HEK293 (cell line): ENCODE measurements around the gene ZSCAN5B.
"Not testable (repeated sequence)": the region's sequence is repeated elsewhere in the genome, so short reads cannot be mapped to it uniquely, and the experiment has no call there.

Experiments used
- CTCF ChIA-PET: fragments of 350-600 bp; formaldehyde crosslinking; extraction: SDS; loops from one replicate; lab custom pipeline; 2021; ENCODE audit warnings: antibody characterized with exemption; lab: Yijun Ruan, JAX
- POLR2A ChIA-PET: fragments of 300-600 bp; formaldehyde crosslinking; extraction: SDS; loops from one replicate; lab custom pipeline; 2020; ENCODE audit warnings: antibody characterized with exemption, inconsistent platforms; lab: Yijun Ruan, JAX
- H3K27ac ChIP-seq: fragments of 200-500 bp; sonication (Bioruptor generic); 2 replicates; pipeline ENCODE4 v1.5.1; 2014; ENCODE audit warnings: low read depth, low read length, control low read depth, inconsistent platforms; ENCODE audit errors: extremely low read depth
- H3K36me3 ChIP-seq, 2 experiments: fragments of 200-500 bp in 1 of 2; sonication (Bioruptor generic) in 1 of 2; 1 replicate in 1 of 2; 2 replicates in 1 of 2; pipeline ENCODE4 v1.5.1; 2014 to 2017; ENCODE audit warnings: inconsistent platforms in 2 of 2, low read length in 2 of 2; ENCODE audit not compliant: control insufficient read depth in 2 of 2, insufficient read depth in 1 of 2
- H3K4me1 ChIP-seq: fragments of 200-500 bp; sonication (Bioruptor generic); 2 replicates; pipeline ENCODE4 v1.5.1; 2014; ENCODE audit warnings: mild to moderate bottlenecking, low read length, inconsistent platforms; ENCODE audit not compliant: control insufficient read depth, insufficient read depth
- H3K4me3 ChIP-seq: 2 replicates; pipeline ENCODE4 v1.5.1; 2011; ENCODE audit warnings: low read depth, mild to moderate bottlenecking, control low read depth, low read length, moderate library complexity
- H3K9me3 ChIP-seq: fragments of 200-500 bp; sonication (Bioruptor generic); 2 replicates; pipeline ENCODE4 v1.5.1; 2014; ENCODE audit warnings: low read depth, low read length, inconsistent platforms; ENCODE audit not compliant: control insufficient read depth, insufficient read depth
- ATF2 ChIP-seq: fragments of 450-650 bp; formaldehyde crosslinking; IDR thresholded peaks from 2 replicates; pipeline ENCODE4 v1.5.1; 2016; ENCODE audit warnings: missing biosample characterization, missing genetic modification characterization, low read depth
- BCL11B ChIP-seq: fragments of 450-650 bp; formaldehyde crosslinking; IDR thresholded peaks from 2 replicates; pipeline ENCODE4 v1.5.1; 2016; ENCODE audit warnings: low read depth, missing biosample characterization, missing genetic modification characterization
- KLF10 ChIP-seq: fragments of 450-650 bp; IDR thresholded peaks from 2 replicates; pipeline ENCODE4 v1.5.1; 2018; ENCODE audit warnings: missing biosample characterization, mild to moderate bottlenecking, missing genetic modification characterization
- MYNN ChIP-seq: fragments of 450-650 bp; formaldehyde crosslinking; IDR thresholded peaks from 2 replicates; pipeline ENCODE4 v1.5.1; 2016; ENCODE audit warnings: missing biosample characterization, missing genetic modification characterization, borderline replicate concordance
- OVOL3 ChIP-seq: fragments of 450-650 bp; formaldehyde crosslinking; IDR thresholded peaks from 2 replicates; pipeline ENCODE4 v1.5.1; 2016; ENCODE audit warnings: missing biosample characterization, missing genetic modification characterization
- SALL2 ChIP-seq: fragments of 450-650 bp; formaldehyde crosslinking; IDR thresholded peaks from 2 replicates; pipeline ENCODE4 v1.5.0; 2017; ENCODE audit warnings: missing biosample characterization, mild to moderate bottlenecking, missing genetic modification characterization, borderline replicate concordance
- ZBTB21 ChIP-seq: fragments of 450-650 bp; formaldehyde crosslinking; IDR thresholded peaks from 2 replicates; pipeline ENCODE4 v1.5.1; 2017; ENCODE audit warnings: missing biosample characterization, missing genetic modification characterization
- ZNF114 ChIP-seq: fragments of 450-650 bp; formaldehyde crosslinking; IDR thresholded peaks from 2 replicates; pipeline ENCODE4 v1.5.0; 2017; ENCODE audit warnings: missing biosample characterization, missing genetic modification characterization
- ZNF132 ChIP-seq: fragments of 450-650 bp; formaldehyde crosslinking; IDR thresholded peaks from 2 replicates; pipeline ENCODE4 v1.5.1; 2017; ENCODE audit warnings: missing biosample characterization, missing genetic modification characterization, borderline replicate concordance
- ZNF146 ChIP-seq: fragments of 450-650 bp; formaldehyde crosslinking; IDR thresholded peaks from 2 replicates; pipeline ENCODE4 v1.5.1; 2016; ENCODE audit warnings: missing biosample characterization, missing genetic modification characterization
- ZNF221 ChIP-seq: fragments of 450-650 bp; formaldehyde crosslinking; IDR thresholded peaks from 2 replicates; pipeline ENCODE4 v1.5.1; 2017; ENCODE audit warnings: missing biosample characterization, missing genetic modification characterization, borderline replicate concordance
- ZNF274 ChIP-seq, 2 experiments: fragments of 200-500 bp in 1 of 2; fragments of 450-650 bp in 1 of 2; sonication (Bioruptor generic) in 1 of 2; formaldehyde crosslinking in 1 of 2; IDR thresholded peaks; 2 replicates each; pipeline versions ENCODE4 v1.5.1 to v1.6.1; 2014 to 2016; ENCODE audit warnings: borderline replicate concordance in 1 of 2, inconsistent platforms in 1 of 2, low read length in 1 of 2, missing biosample characterization in 1 of 2, missing genetic modification characterization in 1 of 2
- ZNF423 ChIP-seq: fragments of 450-650 bp; formaldehyde crosslinking; IDR thresholded peaks from 2 replicates; pipeline ENCODE4 v1.5.1; 2016; ENCODE audit warnings: missing biosample characterization, missing genetic modification characterization
- ZNF555 ChIP-seq: fragments of 450-650 bp; formaldehyde crosslinking; conservative IDR thresholded peaks from 2 replicates; pipeline ENCODE4 v1.5.1; 2017; ENCODE audit warnings: missing biosample characterization, mild to moderate bottlenecking, missing genetic modification characterization, inconsistent platforms
- ZNF600 ChIP-seq: fragments of 450-650 bp; formaldehyde crosslinking; IDR thresholded peaks from 2 replicates; pipeline ENCODE4 v1.5.1; 2016; ENCODE audit warnings: missing biosample characterization, missing genetic modification characterization
- ZNF623 ChIP-seq: fragments of 450-650 bp; formaldehyde crosslinking; IDR thresholded peaks from 2 replicates; pipeline ENCODE4 v1.5.1; 2016; ENCODE audit warnings: missing biosample characterization, missing genetic modification characterization
- ZNF776 ChIP-seq: fragments of 450-650 bp; formaldehyde crosslinking; IDR thresholded peaks from 2 replicates; pipeline ENCODE4 v1.5.0; 2017; ENCODE audit warnings: missing biosample characterization, missing genetic modification characterization, borderline replicate concordance
- ZNF785 ChIP-seq: fragments of 450-650 bp; formaldehyde crosslinking; IDR thresholded peaks from 2 replicates; pipeline ENCODE4 v1.5.1; 2016; ENCODE audit warnings: missing biosample characterization, missing genetic modification characterization
- TF ChIP-seq, protein P1 (sequence below): IDR thresholded peaks from 2 replicates; pipeline ENCODE4 v1.6.1; 2011; ENCODE audit warnings: mild to moderate bottlenecking, low read depth, low read length, borderline replicate concordance

The ZSCAN5B gene

GRCh38 chr19:56148955-56149655 lies 48.5 kb downstream of the ZSCAN5B start:
- TF ChIP-seq BCL11B: 0 out of 2 replicates have a peak, but pooled peaks have one; percentile 44
- POLR2A ChIA-PET, H3K27ac ChIP-seq, H3K4me3 ChIP-seq, H3K9me3 ChIP-seq, H3K4me1 ChIP-seq, CTCF ChIA-PET: not testable (repeated sequence)
- H3K36me3 ChIP-seq: peaks cover 12 to 54% of the 10 kb centered on the region in 2 experiments; a peak in 2 of 3 replicates

GRCh38 chr19:56148096-56148495 lies 49.5 kb downstream of the ZSCAN5B start:
- no peaks in the 10 kb centered on the region for H3K4me1 ChIP-seq
- CTCF ChIA-PET: interaction anchor here (1.9 kb wide), 1 partner anchor 24 kb away, joined by 5 read pairs; no protein-coding TSS in a partner anchor
- H3K36me3 ChIP-seq: peaks cover 7 to 46% of the 10 kb centered on the region in 2 experiments; a peak in 2 of 3 replicates
- TF ChIP-seq ZNF623 (peak; percentile 69), SALL2 (no peak), ZNF114 (tag by site-specific recombination) (no peak), MYNN (no peak), KLF10 (tag by site-specific recombination) (no peak), ZNF221 (tag by site-specific recombination) (no peak)
- H3K27ac ChIP-seq: no peak overlapping the region
- H3K9me3 ChIP-seq: no peaks in the 10 kb centered on the region
- POLR2A ChIA-PET: no interaction called here
- H3K4me3 ChIP-seq: no peak overlapping the region

DNA sequence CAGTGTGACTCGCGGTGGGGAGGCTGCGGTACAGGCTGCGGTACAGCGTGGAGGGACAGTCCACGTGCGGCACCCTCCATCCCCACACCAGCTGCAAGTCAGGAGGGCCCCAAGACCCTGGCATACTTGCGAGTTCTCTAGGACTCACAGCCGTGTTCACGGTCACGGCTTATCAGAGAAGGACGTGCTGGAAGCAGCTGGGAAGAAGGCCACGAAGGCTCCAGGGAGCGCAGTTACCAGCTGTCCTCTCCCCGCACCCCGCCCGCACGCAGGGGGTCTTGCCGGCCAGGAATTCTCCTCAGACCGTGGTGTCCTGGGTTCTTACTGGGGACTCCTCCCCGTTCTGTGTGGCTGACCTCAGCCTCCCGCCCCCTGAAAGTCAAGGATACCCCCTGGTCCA lies 50.3 kb downstream of the ZSCAN5B start:
- H3K27ac ChIP-seq: no peak overlapping the region
- no peaks in the 10 kb centered on the region for H3K4me1 ChIP-seq
- no peak overlapping the region for H3K4me3 ChIP-seq
- CTCF ChIA-PET: interaction anchor here (0.7 to 1.9 kb wide), 2 partner anchors 24 to 42 kb away, joined by 3 to 5 read pairs; no protein-coding TSS in a partner anchor
- peaks cover 7 to 49% of the 10 kb centered on the region in 2 experiments; a peak in 2 of 3 replicates for H3K36me3 ChIP-seq
- H3K9me3 ChIP-seq: no peaks in the 10 kb centered on the region
- no peak for TF ChIP-seq ZNF776 (tag by site-specific recombination)
- TF ChIP-seq ZNF555: no peak
- TF ChIP-seq, protein P1, sequence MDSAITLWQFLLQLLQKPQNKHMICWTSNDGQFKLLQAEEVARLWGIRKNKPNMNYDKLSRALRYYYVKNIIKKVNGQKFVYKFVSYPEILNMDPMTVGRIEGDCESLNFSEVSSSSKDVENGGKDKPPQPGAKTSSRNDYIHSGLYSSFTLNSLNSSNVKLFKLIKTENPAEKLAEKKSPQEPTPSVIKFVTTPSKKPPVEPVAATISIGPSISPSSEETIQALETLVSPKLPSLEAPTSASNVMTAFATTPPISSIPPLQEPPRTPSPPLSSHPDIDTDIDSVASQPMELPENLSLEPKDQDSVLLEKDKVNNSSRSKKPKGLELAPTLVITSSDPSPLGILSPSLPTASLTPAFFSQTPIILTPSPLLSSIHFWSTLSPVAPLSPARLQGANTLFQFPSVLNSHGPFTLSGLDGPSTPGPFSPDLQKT: no peak
- TF ChIP-seq ZNF274 (IDR thresholded peaks at IDR 0.05; ENCODE audit: low read length): no peak
- TF ChIP-seq ZNF274 (tag by site-specific recombination; IDR thresholded peaks at IDR 0.05; ENCODE audit: borderline replicate concordance): no peak
- TF ChIP-seq ZNF423 (tag by site-specific recombination): no peak
- TF ChIP-seq ATF2 (tag by site-specific recombination): no peak
- TF ChIP-seq OVOL3 (tag by site-specific recombination): no peak
- TF ChIP-seq ZNF785 (tag by site-specific recombination): no peak
- TF ChIP-seq ZNF600: no peak
- TF ChIP-seq ZNF146 (tag by site-specific recombination): no peak
- TF ChIP-seq ZBTB21 (tag by site-specific recombination): no peak
- no peak for TF ChIP-seq ZNF132 (tag by site-specific recombination)
- POLR2A ChIA-PET: no interaction called here
